Activated CD8-positive, alpha-beta memory T cell treated with anti-CD3 and anti-CD28 coated beads for 1 hour (primary cell): Measurements from ENCODE around the gene PPP2R5E.
"Not testable (repeated sequence)": the region's sequence is repeated elsewhere in the genome, so short reads cannot be mapped to it uniquely, and the experiment has no call there.

Experiments
- DNase-seq, 2 donors: peaks; one replicate each; pipeline ENCODE4 v3.0.0-alpha.2; 2020; ENCODE audit warnings: low read depth in 1 of 2; ENCODE audit errors: extremely low read depth in 1 of 2

PPP2R5E gene

GRCh38 chr14:63387711-63388110 lies 155.5 kb downstream of the PPP2R5E start:
- DNase-seq: no peak

DNA sequence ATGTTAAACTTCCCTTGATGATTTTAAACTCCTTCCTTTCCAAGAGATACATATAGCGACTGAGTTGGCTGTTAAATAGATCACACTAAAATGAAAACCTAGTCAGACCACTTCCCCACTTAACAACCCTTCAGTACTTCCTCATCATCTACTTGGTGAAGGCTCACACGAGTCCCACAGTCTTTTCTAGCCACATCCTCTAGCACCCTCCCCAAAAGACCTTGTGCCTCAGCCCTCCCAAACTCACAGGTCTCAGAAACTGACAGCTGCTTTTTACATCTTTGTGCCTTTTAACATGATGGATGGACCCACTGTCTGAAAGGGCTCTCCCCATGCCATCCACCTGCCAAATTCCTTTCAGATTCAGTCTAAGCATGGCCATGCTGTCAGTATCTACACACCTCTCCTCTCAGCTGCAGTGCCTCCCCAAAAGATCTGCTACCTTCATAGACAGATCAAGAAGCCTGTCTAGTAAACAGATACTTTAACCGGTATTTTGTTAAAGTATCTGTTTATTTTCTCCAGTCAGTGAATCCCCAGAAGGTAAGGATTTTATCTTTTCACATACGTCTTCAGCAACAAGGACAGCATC lies 159.3 kb downstream of the PPP2R5E start:
- no peak for DNase-seq

DNA sequence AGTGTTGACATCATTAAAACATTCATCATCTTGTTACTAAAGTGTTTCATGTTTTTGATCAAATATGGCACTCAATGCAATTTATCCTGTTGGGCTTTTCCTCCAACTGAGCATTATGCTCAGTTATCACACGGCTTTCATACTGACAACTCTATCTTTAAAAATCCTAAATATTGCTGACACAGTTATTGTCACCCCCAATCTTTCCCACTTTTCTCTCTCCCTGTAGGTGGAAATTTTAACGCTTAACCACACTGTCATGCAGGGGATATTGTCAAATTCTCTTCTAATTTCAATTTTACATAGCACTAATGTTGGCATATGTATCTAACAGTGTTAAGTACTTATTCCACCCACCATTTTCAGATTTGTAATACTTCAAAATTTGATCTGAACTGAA lies 164.7 kb downstream of the PPP2R5E start:
- DNase-seq: no peak

GRCh38 chr14:63375769-63376168 lies 167.4 kb downstream of the PPP2R5E start:
- no peak for DNase-seq

- not testable (repeated sequence) for DNase-seq
These were observed 171.6 kb downstream of the PPP2R5E start for GRCh38 chr14:63371613-63372012.

DNA sequence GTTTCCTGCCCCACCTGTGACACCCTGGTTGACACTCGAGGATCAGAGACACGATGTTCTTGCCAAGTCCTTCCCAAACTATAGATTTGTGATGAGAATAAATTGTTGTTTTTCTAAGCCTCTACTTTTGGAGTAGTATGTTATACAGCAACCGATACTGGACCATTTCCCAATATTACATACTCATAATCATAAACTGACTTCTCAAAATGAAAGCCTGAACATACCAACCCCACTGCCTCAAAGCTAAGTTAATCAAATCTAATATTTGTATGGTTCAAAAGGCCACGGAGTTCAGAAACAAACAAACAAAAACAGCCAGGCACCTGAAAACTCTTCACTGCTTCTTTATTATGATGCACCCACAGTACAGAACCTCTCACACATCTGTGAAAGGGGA lies 172.1 kb downstream of the PPP2R5E start:
- DNase-seq: no peak

GRCh38 chr14:63367742-63368364 lies 175.3 kb downstream of the PPP2R5E start:
- no peak for DNase-seq

- DNase-seq: no peak
These were observed 180.8 kb downstream of the PPP2R5E start for GRCh38 chr14:63362389-63362819.

GRCh38 chr14:63361790-63362189 lies 181.4 kb downstream of the PPP2R5E start:
- DNase-seq: no peak

DNA sequence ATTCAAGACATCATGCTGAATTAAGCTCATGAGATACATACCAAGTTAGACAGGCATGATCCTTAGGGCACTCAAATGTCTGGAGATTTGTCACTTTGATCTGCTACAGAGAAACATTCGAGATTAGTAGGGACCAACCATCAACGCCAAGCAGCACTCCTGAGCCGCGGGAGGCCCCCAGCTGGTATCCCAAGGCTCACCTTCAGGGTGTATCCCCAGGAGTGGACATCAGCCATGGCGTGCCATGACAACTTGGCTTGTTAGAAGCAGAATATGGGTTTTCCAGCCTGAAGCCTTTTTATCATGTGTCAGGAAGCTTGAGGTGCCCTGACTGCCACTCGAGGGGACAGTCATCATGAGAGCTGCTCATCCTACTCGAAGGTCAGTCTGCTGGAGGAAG lies 185.3 kb downstream of the PPP2R5E start:
- DNase-seq: no peak

GRCh38 chr14:63345826-63346225 lies 197.4 kb downstream of the PPP2R5E start:
- no peak for DNase-seq

DNA sequence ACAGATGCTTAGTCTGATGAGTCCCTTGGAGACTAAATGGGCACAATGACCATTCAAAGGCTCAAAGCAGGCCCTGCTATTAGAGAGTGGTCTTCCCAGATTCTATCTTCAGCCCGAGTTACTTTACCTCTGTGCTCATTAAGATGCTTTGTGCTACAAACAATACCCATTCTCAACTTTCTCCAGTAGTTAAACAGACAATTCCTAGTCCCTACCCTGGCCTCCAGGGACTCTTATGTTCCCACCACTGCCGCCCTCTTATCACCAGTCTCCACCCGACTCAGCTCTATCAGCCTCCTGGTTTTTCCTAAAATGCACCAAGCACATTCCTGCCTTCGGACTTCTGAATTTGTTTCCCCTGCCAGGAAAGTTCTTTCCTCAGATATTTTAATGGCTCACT lies 198.8 kb downstream of the PPP2R5E start:
- no peak for DNase-seq

DNA sequence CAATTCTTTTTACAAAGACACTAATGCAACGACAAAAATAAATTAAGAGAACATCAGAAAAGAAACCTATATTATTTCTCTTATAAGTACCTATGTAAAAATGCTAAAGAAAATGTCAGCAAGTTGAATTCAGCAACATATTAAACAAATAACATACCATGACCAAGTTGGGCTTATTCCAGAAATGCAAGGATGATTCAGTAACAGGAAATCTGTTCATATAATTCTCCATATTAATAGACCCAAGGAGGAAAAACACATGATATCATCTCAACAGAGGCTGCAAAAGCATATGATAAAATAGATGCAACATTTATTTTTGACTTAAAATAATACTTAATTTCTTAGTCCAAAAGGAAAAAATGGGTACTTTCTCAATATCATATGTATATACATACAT lies 199.3 kb downstream of the PPP2R5E start:
- no peak for DNase-seq

DNA sequence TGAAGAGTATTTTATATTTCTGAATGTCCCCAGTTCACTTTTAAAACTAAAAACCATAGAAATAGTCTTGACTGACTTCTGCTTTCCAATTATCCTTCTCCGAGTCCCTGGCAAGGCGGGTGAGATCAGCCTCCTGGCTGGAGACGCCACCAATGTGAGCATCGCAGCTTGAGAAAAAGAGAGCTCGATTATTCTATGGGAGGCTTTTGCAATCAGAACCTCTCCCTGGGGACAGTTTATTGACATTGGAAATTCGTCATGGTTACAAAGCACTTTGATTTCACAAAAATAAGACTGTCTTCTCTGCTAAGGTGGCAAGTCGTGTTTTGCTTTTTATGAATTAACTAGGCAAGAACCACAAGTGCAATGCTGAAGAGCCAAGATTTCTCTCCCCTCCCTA lies 200.8 kb downstream of the PPP2R5E start:
- DNase-seq: no peak

DNA sequence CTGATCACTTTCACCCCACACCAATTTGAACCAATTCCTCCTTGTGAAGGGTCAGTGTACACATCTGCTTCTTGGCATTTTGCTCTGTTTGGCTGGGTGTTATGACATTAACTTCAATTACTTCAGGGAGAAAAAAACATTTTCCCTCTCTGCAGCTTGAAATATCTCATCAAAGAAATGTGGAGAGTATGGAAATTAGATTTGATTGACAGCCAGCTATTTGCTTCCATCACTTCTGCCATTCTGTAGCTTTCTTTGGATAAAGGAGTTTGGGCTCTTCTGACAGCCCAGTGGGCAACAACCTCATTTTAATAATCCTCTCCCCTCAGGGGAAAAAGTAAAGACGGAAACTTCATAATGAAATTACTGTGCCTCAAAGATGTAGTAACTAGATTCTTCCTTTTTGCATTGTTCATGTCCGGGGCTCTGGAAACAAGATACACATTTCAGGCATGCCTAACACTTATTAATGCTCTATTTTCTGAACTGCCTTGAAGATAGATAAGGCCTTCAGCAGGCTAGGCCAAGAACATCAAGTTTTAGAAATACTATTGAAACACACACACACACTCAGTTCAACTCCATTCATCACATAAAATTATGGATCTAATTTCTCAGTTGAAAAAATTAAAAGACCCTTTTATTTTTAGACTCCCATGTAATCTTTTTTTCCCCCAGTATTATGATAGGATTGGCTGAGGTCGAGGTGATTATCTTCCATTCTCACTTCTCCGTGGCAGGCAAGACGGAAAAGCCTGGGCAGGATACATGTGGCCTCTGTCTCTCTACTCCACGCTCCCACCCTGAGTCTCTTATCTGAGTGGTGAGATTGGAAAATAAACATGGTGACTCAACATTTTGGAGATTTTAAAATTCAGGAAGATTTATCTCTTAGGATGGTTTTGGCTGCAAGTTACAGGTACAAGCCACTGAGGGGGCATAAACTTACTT lies 214.1 kb downstream of the PPP2R5E start:
- no peak for DNase-seq

- DNase-seq: no peak
These were observed 216.3 kb downstream of the PPP2R5E start for GRCh38 chr14:63326840-63327239.

DNA sequence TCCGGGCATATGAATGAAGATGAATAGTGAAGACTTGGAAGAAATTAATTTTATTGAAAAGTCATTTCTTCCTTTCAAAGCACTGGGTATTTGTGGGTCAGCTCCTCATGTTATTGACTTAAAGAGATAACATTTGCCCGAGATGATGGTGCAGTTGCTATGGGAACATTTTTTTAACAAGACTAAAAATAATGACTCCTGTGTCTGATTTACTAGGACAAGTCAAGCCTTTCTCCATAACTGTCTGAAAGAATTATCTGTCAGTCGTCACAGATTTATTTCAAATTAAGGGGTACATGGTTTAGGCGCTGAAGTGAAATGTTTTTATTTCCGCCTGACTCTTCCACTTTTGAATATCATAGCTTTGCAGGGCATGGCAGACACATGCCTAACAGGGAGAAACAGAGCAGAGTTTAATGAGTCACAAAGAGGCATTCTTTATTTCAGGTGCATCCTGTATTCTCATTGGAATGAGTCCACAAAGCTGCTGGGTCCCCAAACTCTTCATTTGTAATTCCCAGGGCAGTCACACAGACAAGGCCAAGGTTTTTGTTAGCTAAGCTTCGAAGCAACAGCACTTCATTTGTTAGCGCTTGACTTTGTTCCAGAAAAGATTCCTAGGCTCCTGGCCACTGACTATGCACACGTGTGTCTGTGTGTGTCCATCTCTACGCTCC lies 220.1 kb downstream of the PPP2R5E start:
- no peak for DNase-seq

GRCh38 chr14:63322472-63322871 lies 220.7 kb downstream of the PPP2R5E start:
- no peak for DNase-seq
